Endothelial cell of umbilical vein (primary cell): Measurements from ENCODE around the gene RPL22. TPM values are rescaled to one million over a fixed set of nuclear protein-coding genes. Genes with fewer than 3 reads are reported as not detected.

ENCODE experiments used
- BruUV-seq: library from RNA; stranded (reverse); fragments of 400-500 nt; replicated peaks from 2 replicates; lab custom pipeline; 2021; lab: Mats Ljungman, UMichigan
- CTCF ChIA-PET: fragments of 300-600, 350-600 bp; sonication (Branson Sonifier 250); formaldehyde crosslinking; loops from one replicate; lab custom pipeline; 2021; ENCODE audit warnings: antibody characterized with exemption, inconsistent platforms; lab: Charles Lee
- POLR2A ChIA-PET: fragments of 300-600, 350-600 bp; sonication (Branson Sonifier 250); formaldehyde crosslinking; loops from one replicate; lab custom pipeline; 2021; ENCODE audit warnings: antibody characterized with exemption, inconsistent platforms; lab: Charles Lee
- DNase-seq: peaks from one replicate; pipeline ENCODE4 v3.0.0-alpha.2; 2011; ENCODE audit warnings: low read depth, low spot score
- FAIRE-seq: peaks from 2 replicates; lab custom pipeline; 2011; peaks lifted over from hg19 to GRCh38; lab: Jason Lieb, UNC
- H2AFZ ChIP-seq: 2 replicates; pipeline ENCODE4 v1.6.0; 2012; ENCODE audit warnings: low read depth, low read length, control low read depth, inconsistent platforms
- H3K27ac ChIP-seq: 2 replicates; pipeline ENCODE4 v1.5.1; 2011; ENCODE audit warnings: low read depth, mild to moderate bottlenecking, control low read depth, low read length, moderate library complexity; ENCODE audit not compliant: insufficient read depth
- H3K27me3 ChIP-seq, 2 experiments: 2 replicates each; pipeline versions ENCODE4 v1.6.0 to v1.6.1; 2011; ENCODE audit warnings: low read length in 2 of 2, mixed read lengths in 1 of 2; ENCODE audit not compliant: control insufficient read depth in 2 of 2, insufficient read depth in 2 of 2
- H3K36me3 ChIP-seq, 2 experiments: 2 replicates in 1 of 2; 3 replicates in 1 of 2; pipeline ENCODE4 v1.5.1; 2011; ENCODE audit warnings: low read length in 2 of 2, mild to moderate bottlenecking in 1 of 2, moderate library complexity in 1 of 2; ENCODE audit not compliant: control insufficient read depth in 2 of 2, insufficient read depth in 2 of 2; ENCODE audit errors: extremely low read depth in 1 of 2
- H3K4me1 ChIP-seq: 3 replicates; pipeline ENCODE4 v1.5.1; 2011; ENCODE audit warnings: mild to moderate bottlenecking, low read length; ENCODE audit not compliant: control insufficient read depth, insufficient read depth; ENCODE audit errors: extremely low read depth
- H3K4me2 ChIP-seq: 2 replicates; pipeline ENCODE4 v1.6.1; 2011; ENCODE audit warnings: low read length, control low read depth, mixed read lengths; ENCODE audit not compliant: insufficient read depth
- H3K4me3 ChIP-seq, 3 experiments: fragments of 200-600 bp in 1 of 3; sonication (generic), shearing (Covaris generic) in 1 of 3; replicated peaks in 1 of 3; 2 replicates each; pipeline ENCODE4 v1.5.1; 2011 to 2016; ENCODE audit warnings: control low read depth in 3 of 3, low read length in 3 of 3, mild to moderate bottlenecking in 2 of 3, inconsistent platforms in 1 of 3, low read depth in 1 of 3, moderate library complexity in 1 of 3; ENCODE audit not compliant: insufficient read depth in 1 of 3
- H3K79me2 ChIP-seq: 2 replicates; pipeline ENCODE4 v1.6.0; 2012; ENCODE audit warnings: low read length, inconsistent platforms; ENCODE audit not compliant: control insufficient read depth, insufficient read depth
- H3K9ac ChIP-seq: replicated peaks from 2 replicates; pipeline ENCODE3; 2011; ENCODE audit warnings: low read length, control low read depth; ENCODE audit not compliant: insufficient read depth; ENCODE audit errors: extremely low read depth
- H3K9me1 ChIP-seq: replicated peaks from 3 replicates; pipeline ENCODE4 v1.6.0; 2011; ENCODE audit warnings: mild to moderate bottlenecking, low read length; ENCODE audit not compliant: control insufficient read depth, insufficient read depth; ENCODE audit errors: extremely low read depth
- H3K9me3 ChIP-seq: replicated peaks from 2 replicates; pipeline ENCODE4 v1.5.1; 2012; ENCODE audit warnings: low read length, inconsistent platforms; ENCODE audit not compliant: control insufficient read depth, insufficient read depth
- H4K20me1 ChIP-seq: replicated peaks from 2 replicates; pipeline ENCODE3; 2011; ENCODE audit warnings: mild to moderate bottlenecking, low read length; ENCODE audit not compliant: control insufficient read depth, insufficient read depth; ENCODE audit errors: extremely low read depth
- MYC ChIP-seq: IDR thresholded peaks from one replicate; pipeline ENCODE4 v1.6.1; 2011; ENCODE audit warnings: mild to moderate bottlenecking, low read depth, low read length
- POLR2A ChIP-seq: IDR thresholded peaks from 2 replicates; pipeline ENCODE4 v1.6.1; 2012; ENCODE audit warnings: low read depth, mild to moderate bottlenecking, control low read depth, low read length
- dilution Hi-C: fragments of 300-500 bp; cut with MboI; formaldehyde crosslinking; loops from one replicate; pipeline ENCODE4 v1.15.0; 2019; ENCODE audit warnings: low sequenced_read_pairs; ENCODE audit not compliant: extremely low pct_ligation_motif_present
- intact Hi-C: fragments of 100-400 bp; cut with micrococcal nuclease; formaldehyde crosslinking; loops from one replicate; pipeline ENCODE4 v1.10.0; 2022
- polyA plus RNA-seq, 4 experiments: library from polyadenylated mRNA; depleted of rRNA in 3 of 4; stranded (reverse) in 3 of 4; unstranded in 1 of 4; fragments of >200 nt; gene quantifications; 2 replicates each; pipeline versions ENCODE4 v1.2.1 to v1.2.3, GENCODE V29; 2011 to 2012; ENCODE audit warnings: missing spikeins in 1 of 4
- total RNA-seq: library from RNA; stranded (reverse); gene quantifications from 2 replicates; pipeline ENCODE4 v1.2.3, GENCODE V29; 2021
- TF ChIP-seq, protein P1 (sequence below), 2 donors: IDR thresholded peaks; 1 replicate in 1 of 2; 2 replicates in 1 of 2; pipeline ENCODE4 v1.5.1; 2011; ENCODE audit warnings: low read length in 2 of 2, mild to moderate bottlenecking in 2 of 2, moderate library complexity in 2 of 2, control low read depth in 1 of 2, inconsistent platforms in 1 of 2, low read depth in 1 of 2; ENCODE audit not compliant: insufficient read depth in 1 of 2; ENCODE audit errors: extremely low read depth in 1 of 2

Gene RPL22
- total and polyA plus RNA-seq, 2 donors (not counting 3 experiments of a cell fraction or from before 2014, with no cell fraction given): 71.2 to 343 TPM

DNA sequence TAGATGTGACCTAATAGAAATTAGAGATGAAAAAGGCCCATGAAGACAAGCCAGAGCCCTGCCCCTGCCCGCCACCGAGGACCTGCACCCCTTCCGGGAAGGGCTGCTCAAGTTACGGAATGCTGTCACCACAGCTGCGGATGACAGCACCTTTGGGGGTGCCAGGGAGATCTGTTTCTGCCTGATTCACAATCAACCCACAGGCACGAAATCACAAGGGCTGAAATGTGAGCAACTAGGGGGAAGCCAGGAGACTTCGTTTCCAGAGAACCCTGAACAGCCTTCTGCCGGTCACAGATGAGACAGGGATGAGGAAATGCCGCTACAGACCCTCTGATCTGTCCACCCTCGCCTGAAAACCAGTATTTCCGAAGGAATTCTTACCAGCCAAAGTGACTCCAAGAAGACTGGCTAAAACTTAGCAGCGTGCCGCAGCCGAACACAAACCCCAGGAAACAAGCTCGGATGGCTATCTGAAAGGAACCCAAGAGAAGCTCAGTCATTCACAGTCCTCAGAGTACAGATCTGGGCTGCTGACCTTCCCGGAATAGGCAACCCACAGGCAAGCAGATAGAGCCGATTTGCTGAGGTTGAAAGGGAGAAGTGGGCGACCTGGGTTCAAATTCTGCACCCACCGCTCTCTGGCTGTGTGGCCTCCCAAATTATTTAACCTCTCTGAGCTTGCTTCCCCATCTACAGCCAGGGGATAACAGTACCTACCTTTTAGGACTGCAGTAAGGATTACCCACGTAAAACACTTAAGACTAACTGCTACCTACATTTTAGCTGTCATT, 35.3 kb upstream of the RPL22 start:
- Histone ChIP-seq H3K4me3 (peak overlapping the region; percentile 66 to 80 (median 68)), H3K27me3 (peaks cover 5% of the 10 kb centered on the region in 2 experiments), H3K36me3 (peaks cover 2 to 7% of the 10 kb centered on the region in 2 experiments), H3K9me3 (no peaks in the 10 kb centered on the region), H3K27ac (peak overlapping the region; percentile 6), H3K9me1 (no peaks in the 10 kb centered on the region), H3K4me2 (peak overlapping the region; percentile 82), H3K9ac (peak overlapping the region; percentile 73), H2AFZ (no peak overlapping the region), H3K79me2 (peaks cover 22% of the 10 kb centered on the region), H3K4me1 (peaks cover 11% of the 10 kb centered on the region), H4K20me1 (no peaks in the 10 kb centered on the region)
- ChIA-PET POLR2A (no interaction called here), CTCF (interaction anchor here (1.3 to 2.9 kb wide), 6 partner anchors 11 to 200 kb away, joined by 3 to 30 read pairs (median 6); partner anchors contain the start of genes RNF207 and RPL22)
- no peak for DNase-seq
- BruUV-seq: TSS peak; percentile 26
- TF ChIP-seq MYC (no peak), POLR2A (peak; percentile 30)
- FAIRE-seq: peak; percentile 50
- intact Hi-C loops: loop anchor here (1.0 to 5.0 kb wide), 2 partner anchors 29 to 188 kb away; partner anchors contain the start of gene ESPN
- dilution Hi-C loops: no loop called here

DNA sequence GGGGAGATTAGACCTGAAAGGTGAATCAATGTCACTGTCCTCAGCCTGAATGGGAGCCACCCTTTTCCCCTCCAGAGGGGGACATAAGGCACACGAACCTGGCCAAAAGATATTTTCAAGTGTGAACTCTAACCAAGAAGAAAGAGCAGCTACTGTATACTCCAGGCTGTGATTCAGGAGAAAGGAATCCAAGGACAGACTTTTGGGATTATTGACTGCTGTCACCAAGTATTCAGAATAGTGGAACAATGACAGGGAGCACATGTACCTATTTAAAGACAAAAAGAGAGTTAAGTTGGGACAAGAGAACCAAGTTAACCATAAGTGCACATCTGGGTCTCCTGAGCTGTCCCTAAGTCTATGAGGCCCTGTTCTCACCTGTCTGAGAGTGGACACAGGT, 34.0 kb upstream of the RPL22 start:
- Histone ChIP-seq H3K27me3 (no peaks in the 10 kb centered on the region), H3K9ac (no peak overlapping the region), H3K36me3 (peaks cover 2 to 9% of the 10 kb centered on the region in 2 experiments), H3K9me1 (no peaks in the 10 kb centered on the region), H4K20me1 (no peaks in the 10 kb centered on the region), H2AFZ (no peak overlapping the region), H3K4me1 (peaks cover 11% of the 10 kb centered on the region), H3K4me3 (no peak overlapping the region), H3K9me3 (no peaks in the 10 kb centered on the region), H3K27ac (no peak overlapping the region), H3K79me2 (peaks cover 22% of the 10 kb centered on the region), H3K4me2 (no peak overlapping the region)
- ChIA-PET CTCF (no interaction called here), POLR2A (no interaction called here)
- intact Hi-C loops (no loop called here), dilution Hi-C loops (no loop called here)
- TF ChIP-seq, protein P1, sequence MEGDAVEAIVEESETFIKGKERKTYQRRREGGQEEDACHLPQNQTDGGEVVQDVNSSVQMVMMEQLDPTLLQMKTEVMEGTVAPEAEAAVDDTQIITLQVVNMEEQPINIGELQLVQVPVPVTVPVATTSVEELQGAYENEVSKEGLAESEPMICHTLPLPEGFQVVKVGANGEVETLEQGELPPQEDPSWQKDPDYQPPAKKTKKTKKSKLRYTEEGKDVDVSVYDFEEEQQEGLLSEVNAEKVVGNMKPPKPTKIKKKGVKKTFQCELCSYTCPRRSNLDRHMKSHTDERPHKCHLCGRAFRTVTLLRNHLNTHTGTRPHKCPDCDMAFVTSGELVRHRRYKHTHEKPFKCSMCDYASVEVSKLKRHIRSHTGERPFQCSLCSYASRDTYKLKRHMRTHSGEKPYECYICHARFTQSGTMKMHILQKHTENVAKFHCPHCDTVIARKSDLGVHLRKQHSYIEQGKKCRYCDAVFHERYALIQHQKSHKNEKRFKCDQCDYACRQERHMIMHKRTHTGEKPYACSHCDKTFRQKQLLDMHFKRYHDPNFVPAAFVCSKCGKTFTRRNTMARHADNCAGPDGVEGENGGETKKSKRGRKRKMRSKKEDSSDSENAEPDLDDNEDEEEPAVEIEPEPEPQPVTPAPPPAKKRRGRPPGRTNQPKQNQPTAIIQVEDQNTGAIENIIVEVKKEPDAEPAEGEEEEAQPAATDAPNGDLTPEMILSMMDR (IDR thresholded peaks at IDR 0.05; ENCODE audit: extremely low read depth in 1 of 2, insufficient read depth in 1 of 2, low read depth in 1 of 2, low read length in 2 of 2): no peak
- TF ChIP-seq MYC: no peak
- no TSS peak for BruUV-seq
- FAIRE-seq: no peak
- DNase-seq: no peak
